PC-9 (cell line): ENCODE results near the gene NPEPPS.
A peak's percentile ranks its signal among the peaks of the same experiment; 100 is the strongest.

Source experiments
- CTCF ChIP-seq: fragments of 200-600 bp; sonication (generic); conservative IDR thresholded peaks from 2 replicates; pipeline ENCODE4 v1.6.1; 2017; ENCODE audit warnings: mixed run types, antibody characterized with exemption, mild to moderate bottlenecking, moderate library complexity
- EZH2 ChIP-seq: fragments of 200-600 bp; sonication (generic); IDR thresholded peaks from 2 replicates; pipeline ENCODE4 v1.8.0; 2017; ENCODE audit warnings: antibody characterized with exemption, low read depth

- TF ChIP-seq CTCF (0 out of 2 replicates have a peak, but pooled peaks have one; percentile 12), EZH2 (no peak)
Observed at GRCh38 chr17:47650525-47651522, 119.9 kb downstream of the NPEPPS start.
